HT-29 (cell line): ENCODE measurements around the gene FAM210B. TPM values are rescaled to one million over a fixed set of nuclear protein-coding genes. Genes with fewer than 3 reads are reported as not detected.
"Not testable (repeated sequence)": the region's sequence is repeated elsewhere in the genome, so short reads cannot be mapped to it uniquely, and the experiment has no call there.

Source experiments
- DNase-seq: peaks from one replicate; pipeline ENCODE4 v3.0.0-alpha.2; 2015; ENCODE audit warnings: low spot score
- total RNA-seq: library from RNA; depleted of rRNA; stranded (reverse); fragments of >200 nt; shearing (Covaris generic); gene quantifications from 2 replicates; pipeline ENCODE4 v1.2.3, GENCODE V29; 2014; rRNA removed

The FAM210B gene
- 3.5 and 4.4 TPM in 2 replicates for total RNA-seq

GRCh38 chr20:56358600-56359211 lies at the start of gene FAM210B:
TSS of gene FAM210B (plus strand) at chr20:56358974. CDS start at chr20:56359006, 32 bp downstream.
- peak; percentile 94 for DNase-seq

- no peak for DNase-seq
These were observed 42.7 kb upstream of the FAM210B start for GRCh38 chr20:56316051-56316450.

- no peak for DNase-seq
These were observed 42.3 kb upstream of the FAM210B start for GRCh38 chr20:56316483-56316882.

GRCh38 chr20:56322681-56323080 lies 36.1 kb upstream of the FAM210B start:
- no peak for DNase-seq

GRCh38 chr20:56323206-56323605 lies 35.6 kb upstream of the FAM210B start:
- no peak for DNase-seq

- no peak for DNase-seq
These were observed 35.1 kb upstream of the FAM210B start for GRCh38 chr20:56323656-56324055.

- no peak for DNase-seq
These were observed 34.0 kb upstream of the FAM210B start for GRCh38 chr20:56324806-56325205.

- peak; percentile 54 for DNase-seq
These were observed 29.9 kb upstream of the FAM210B start for GRCh38 chr20:56328861-56329260.

GRCh38 chr20:56336709-56337108 lies 22.1 kb upstream of the FAM210B start:
- not testable (repeated sequence) for DNase-seq

- no peak for DNase-seq
These were observed 16.0 kb upstream of the FAM210B start for GRCh38 chr20:56342783-56343182.

- no peak for DNase-seq
These were observed 14.9 kb upstream of the FAM210B start for GRCh38 chr20:56343861-56344381.

- no peak for DNase-seq
These were observed 12.9 kb upstream of the FAM210B start for GRCh38 chr20:56345911-56346310.

- no peak for DNase-seq
These were observed 11.0 kb upstream of the FAM210B start for GRCh38 chr20:56347628-56348304.

- DNase-seq: no peak
These were observed 10.5 kb upstream of the FAM210B start for GRCh38 chr20:56348305-56348693.

GRCh38 chr20:56348746-56349145 lies 10.0 kb upstream of the FAM210B start:
- no peak for DNase-seq

- no peak for DNase-seq
These were observed 7.9 kb upstream of the FAM210B start for GRCh38 chr20:56350842-56351241.

GRCh38 chr20:56352345-56353055 lies 6.3 kb upstream of the FAM210B start:
- DNase-seq: no peak

- no peak for DNase-seq
These were observed 5.4 kb upstream of the FAM210B start for GRCh38 chr20:56353356-56353755.

- DNase-seq: peak; percentile 32
These were observed 704 bp upstream of the FAM210B start for GRCh38 chr20:56358070-56358469.

GRCh38 chr20:56359212-56360132 lies 698 bp downstream of the FAM210B start:
- DNase-seq: peak; percentile 75
